CD4-positive, alpha-beta T cell (primary cell): ENCODE results near the gene MYCBP2. TPM values are rescaled to one million over a fixed set of nuclear protein-coding genes. Genes with fewer than 3 reads are reported as not detected.
"Not testable (repeated sequence)": the region's sequence is repeated elsewhere in the genome, so short reads cannot be mapped to it uniquely, and the experiment has no call there.

ENCODE experiments used
- ATAC-seq: fragments of 200-7000 bp; cut with Tn5 transposase; one replicate; pipeline ENCODE4 v1.10.0; 2022; ENCODE audit warnings: mild to moderate bottlenecking; ENCODE audit not compliant: poor library complexity
- CTCF ChIA-PET: fragments of 350-600 bp; sonication (Branson Sonifier 250); formaldehyde crosslinking; loops from one replicate; lab custom pipeline; 2021; ENCODE audit warnings: antibody characterized with exemption, inconsistent platforms; lab: Charles Lee
- POLR2A ChIA-PET: fragments of 350-600 bp; sonication (Branson Sonifier 250); formaldehyde crosslinking; loops from one replicate; lab custom pipeline; 2021; ENCODE audit warnings: antibody characterized with exemption, inconsistent platforms; lab: Charles Lee
- DNase-seq, 14 experiments: peaks; one replicate each; pipeline ENCODE4 v3.0.0-alpha.2; 2013 to 2020; ENCODE audit warnings: mixed read lengths in 2 of 14
- H3K27ac ChIP-seq, 2 donors: one replicate each; pipeline versions ENCODE4 v1.5.1 to v1.7.0; 2013; ENCODE audit warnings: low read length in 2 of 2, low read depth in 1 of 2, mild to moderate bottlenecking in 1 of 2
- H3K27me3 ChIP-seq, 2 experiments: 1 replicate in 1 of 2; 2 replicates in 1 of 2; pipeline versions ENCODE4 v1.6.1 to v1.7.0; 2013; ENCODE audit warnings: low read length in 2 of 2, control low read depth in 1 of 2, mild to moderate bottlenecking in 1 of 2, moderate library complexity in 1 of 2; ENCODE audit not compliant: insufficient read depth in 2 of 2, control insufficient read depth in 1 of 2
- H3K36me3 ChIP-seq: one replicate; pipeline ENCODE4 v1.6.1; 2013; ENCODE audit warnings: low read length, control low read depth; ENCODE audit not compliant: insufficient read depth
- H3K4me1 ChIP-seq: one replicate; pipeline ENCODE4 v1.6.1; 2013; ENCODE audit warnings: low read length, control low read depth; ENCODE audit not compliant: insufficient read depth
- H3K4me3 ChIP-seq: one replicate; pipeline ENCODE4 v1.5.1; 2013; ENCODE audit warnings: mild to moderate bottlenecking, low read length, moderate library complexity
- H3K9me3 ChIP-seq, 2 experiments: 1 replicate in 1 of 2; 2 replicates in 1 of 2; pipeline versions ENCODE4 v1.6.1 to v1.7.0; 2013; ENCODE audit warnings: low read length in 2 of 2, mild to moderate bottlenecking in 2 of 2, control low read depth in 1 of 2, moderate library complexity in 1 of 2; ENCODE audit not compliant: control insufficient read depth in 1 of 2, insufficient read depth in 1 of 2
- H3K27ac Mint-ChIP-seq: one replicate; pipeline ENCODE4 v1.8.0; 2020; ENCODE audit warnings: mixed read lengths
- H3K27me3 Mint-ChIP-seq: one replicate; pipeline ENCODE4 v1.8.0; 2021; ENCODE audit warnings: mixed read lengths
- H3K36me3 Mint-ChIP-seq: one replicate; pipeline ENCODE4 v1.8.0; 2021; ENCODE audit warnings: low read depth, mixed read lengths
- H3K4me1 Mint-ChIP-seq: one replicate; pipeline ENCODE4 v1.8.0; 2021; ENCODE audit warnings: low read depth, mixed read lengths
- H3K4me3 Mint-ChIP-seq: one replicate; pipeline ENCODE4 v1.8.0; 2020; ENCODE audit warnings: mild to moderate bottlenecking, mixed read lengths
- H3K9me3 Mint-ChIP-seq: one replicate; pipeline ENCODE4 v1.8.0; 2020; ENCODE audit warnings: mixed read lengths
- CTCF ChIP-seq: fragments of 200-600 bp; IDR thresholded peaks from one replicate; pipeline ENCODE4 v1.8.0; 2022; ENCODE audit warnings: antibody characterized with exemption, mild to moderate bottlenecking
- intact Hi-C, 2 experiments: fragments of 100-400 bp; cut with DNase I in 1 of 2; cut with micrococcal nuclease in 1 of 2; formaldehyde crosslinking; loops; one replicate each; pipeline versions ENCODE4 v1.15.1 to v1.9.0; 2023 to 2025; cut with DNase I, micrococcal nuclease
- total RNA-seq, 174 experiments: library from RNA in 2 of 174; stranded (reverse) in 2 of 174; gene quantifications; one replicate each; pipeline ENCODE4 v1.2.3 and lab custom pipeline; 2021 to 2026

The MYCBP2 gene
- total RNA-seq, 2 experiments from 2014 or later = 116 to 119 TPM

GRCh38 chr13:77262198-77262597, 64.7 kb downstream of the MYCBP2 start:
- Histone ChIP-seq H3K9me3 (no peaks in the 10 kb centered on the region), H3K4me3 (no peak overlapping the region), H3K36me3 (peaks cover 89% of the 10 kb centered on the region), H3K4me1 (no peaks in the 10 kb centered on the region), H3K27me3 (no peaks in the 10 kb centered on the region), H3K27ac (no peak overlapping the region)
- intact Hi-C loops = loop anchor here in 1 of 2 experiments (10.0 kb wide), 1 partner anchor 197 kb away; no protein-coding TSS in a partner anchor
- ChIA-PET CTCF (interaction anchor here (0.9 kb wide), 1 partner anchor 27 kb away, joined by 3 read pairs; no protein-coding TSS in a partner anchor), POLR2A (no interaction called here)
- H3K4me1 Mint-ChIP-seq = peaks cover 5% of the 10 kb centered on the region
- no peak for DNase-seq
- no peaks in the 10 kb centered on the region for H3K9me3 Mint-ChIP-seq
- peaks cover 83% of the 10 kb centered on the region for H3K36me3 Mint-ChIP-seq
- no peak for ATAC-seq
- no peak overlapping the region for H3K4me3 Mint-ChIP-seq
- H3K27ac Mint-ChIP-seq = no peak overlapping the region
- no peaks in the 10 kb centered on the region for H3K27me3 Mint-ChIP-seq
- no peak for TF ChIP-seq CTCF

- Mint-ChIP-seq H3K36me3 (peaks cover 79% of the 10 kb centered on the region), H3K27me3 (no peaks in the 10 kb centered on the region), H3K4me3 (no peak overlapping the region), H3K27ac (no peak overlapping the region), H3K4me1 (peaks cover 42% of the 10 kb centered on the region), H3K9me3 (no peaks in the 10 kb centered on the region)
- no peaks in the 10 kb centered on the region for H3K27me3 ChIP-seq
- ATAC-seq (no peak), DNase-seq (no peak)
- H3K9me3 ChIP-seq = no peaks in the 10 kb centered on the region
- TF ChIP-seq CTCF = no peak
- no peak overlapping the region for H3K27ac ChIP-seq
- no peak overlapping the region for H3K4me3 ChIP-seq
- H3K36me3 ChIP-seq = peaks cover 45% of the 10 kb centered on the region
- CTCF ChIA-PET = no interaction called here
- no peaks in the 10 kb centered on the region for H3K4me1 ChIP-seq
- intact Hi-C loops = no loop called here
- POLR2A ChIA-PET = no interaction called here
Measured at GRCh38 chr13:77250975-77251374, 75.9 kb downstream of the MYCBP2 start.

GRCh38 chr13:77245224-77245623, 81.7 kb downstream of the MYCBP2 start:
- Mint-ChIP-seq H3K36me3 (peaks cover 82% of the 10 kb centered on the region), H3K4me1 (peaks cover 26% of the 10 kb centered on the region)
- intact Hi-C loops, H3K27me3 ChIP-seq, ATAC-seq, H3K27ac ChIP-seq, H3K4me1 ChIP-seq, H3K27ac Mint-ChIP-seq, CTCF ChIA-PET, H3K4me3 Mint-ChIP-seq, H3K9me3 Mint-ChIP-seq, H3K27me3 Mint-ChIP-seq, H3K4me3 ChIP-seq, POLR2A ChIA-PET, DNase-seq, H3K9me3 ChIP-seq: not testable (repeated sequence)
- peaks cover 46% of the 10 kb centered on the region for H3K36me3 ChIP-seq

- Histone ChIP-seq H3K9me3 (no peaks in the 10 kb centered on the region), H3K4me3 (no peak overlapping the region), H3K27ac (no peak overlapping the region), H3K27me3 (no peaks in the 10 kb centered on the region), H3K36me3 (peaks cover 32% of the 10 kb centered on the region), H3K4me1 (no peaks in the 10 kb centered on the region)
- DNase-seq = no peak
- Mint-ChIP-seq H3K27ac (no peak overlapping the region), H3K36me3 (peaks cover 70% of the 10 kb centered on the region), H3K4me3 (no peak overlapping the region), H3K9me3 (no peaks in the 10 kb centered on the region), H3K4me1 (peaks cover 11% of the 10 kb centered on the region), H3K27me3 (no peaks in the 10 kb centered on the region)
- intact Hi-C loops = no loop called here
- ATAC-seq = no peak
- ChIA-PET CTCF (no interaction called here), POLR2A (no interaction called here)
- no peak for TF ChIP-seq CTCF
Measured at GRCh38 chr13:77239312-77239711, 87.6 kb downstream of the MYCBP2 start.
